Astrocyte (in vitro differentiated cells and primary cell): ENCODE results near the gene BARHL2.

Source experiments
- CTCF ChIP-seq: IDR thresholded peaks from 2 replicates; pipeline ENCODE4 v1.5.1; 2011; ENCODE audit warnings: low read depth, mild to moderate bottlenecking, inconsistent platforms, low read length, moderate library complexity; ENCODE audit not compliant: insufficient read depth
- EZH2 ChIP-seq: IDR thresholded peaks from 2 replicates; pipeline ENCODE4 v1.6.1; 2012; ENCODE audit warnings: mild to moderate bottlenecking, low read length, inconsistent platforms; ENCODE audit not compliant: insufficient read depth

GRCh38 chr1:90724926-90725656 lies 8.0 kb upstream of the BARHL2 start:
- no peak for TF ChIP-seq CTCF
- no peak for TF ChIP-seq EZH2
